HG03469 (cell line): ENCODE results near the gene CNMD.

Experiments
- ATAC-seq: cut with Tn5 transposase; IDR thresholded peaks from one replicate; pipeline ENCODE4 v1.9.1; 2021; ENCODE audit warnings: mild to moderate bottlenecking, moderate library complexity, moderate number of reproducible peaks; ENCODE audit not compliant: unreplicated experiment

Gene CNMD

DNA sequence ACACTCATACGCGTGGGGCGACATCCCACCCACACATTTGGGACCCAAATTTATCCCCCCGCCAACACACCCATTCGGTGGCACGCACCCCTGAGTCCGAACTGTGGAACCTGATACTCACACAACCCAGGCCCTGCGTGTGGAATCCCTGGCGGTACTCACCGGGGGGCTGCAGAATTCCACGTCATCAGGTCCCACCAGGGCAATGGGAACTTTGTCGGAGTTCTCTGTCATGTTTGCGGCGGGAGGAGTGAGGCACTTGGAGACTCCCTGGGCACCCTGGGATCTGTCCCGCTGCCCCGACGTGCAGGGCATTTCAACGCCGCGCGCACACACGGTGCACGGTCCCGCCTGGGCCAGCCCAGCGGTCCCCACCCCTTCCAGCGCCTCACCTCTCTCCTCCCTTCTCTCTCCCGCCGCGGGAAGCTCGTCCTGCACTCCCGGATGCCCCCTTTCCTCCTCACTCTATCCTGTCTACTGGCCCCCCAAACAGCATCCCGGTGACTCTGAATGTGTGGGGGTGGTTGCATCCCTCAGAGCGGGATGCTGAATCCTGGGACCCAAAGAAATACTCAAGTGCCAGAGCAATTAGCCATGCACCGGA, at the start of gene CNMD:
TSS of gene CNMD (minus strand) at position 353 of the 604 bp plus-strand sequence. CDS start at position 234, 119 bp downstream.
- no peak for ATAC-seq

- ATAC-seq = no peak
These were observed 48.4 kb upstream of the CNMD start for GRCh38 chr13:52788011-52788410.

- ATAC-seq = no peak
These were observed 47.6 kb upstream of the CNMD start for GRCh38 chr13:52787235-52787634.

GRCh38 chr13:52786766-52787165, 47.1 kb upstream of the CNMD start:
- ATAC-seq = no peak

DNA sequence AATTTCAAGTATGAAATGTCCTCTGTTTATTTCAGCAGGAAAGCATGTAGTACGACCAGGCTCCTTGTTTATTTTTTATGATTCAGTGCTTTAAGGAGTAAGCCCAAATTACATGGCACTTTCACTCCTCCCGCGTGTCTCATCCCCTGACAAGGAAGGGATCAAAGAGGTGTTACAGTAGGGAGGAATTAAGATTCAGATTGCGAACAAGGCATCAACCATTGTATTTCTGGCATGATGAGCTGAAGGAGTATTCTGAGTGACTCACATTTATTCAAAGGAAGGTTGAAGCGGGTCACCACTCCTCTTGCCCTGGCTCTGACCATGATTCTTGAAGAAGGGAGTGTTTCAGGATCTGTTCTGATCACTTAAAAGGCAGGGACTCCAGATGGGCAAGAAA, 46.1 kb upstream of the CNMD start:
- ATAC-seq = no peak

- no peak for ATAC-seq
These were observed 45.1 kb upstream of the CNMD start for GRCh38 chr13:52784591-52785340.

GRCh38 chr13:52783943-52784342, 44.3 kb upstream of the CNMD start:
- no peak for ATAC-seq

GRCh38 chr13:52782471-52783448, 43.1 kb upstream of the CNMD start:
- no peak for ATAC-seq

- no peak for ATAC-seq
These were observed 41.0 kb upstream of the CNMD start for GRCh38 chr13:52780611-52781010.

GRCh38 chr13:52780092-52780491, 40.5 kb upstream of the CNMD start:
- ATAC-seq = no peak

DNA sequence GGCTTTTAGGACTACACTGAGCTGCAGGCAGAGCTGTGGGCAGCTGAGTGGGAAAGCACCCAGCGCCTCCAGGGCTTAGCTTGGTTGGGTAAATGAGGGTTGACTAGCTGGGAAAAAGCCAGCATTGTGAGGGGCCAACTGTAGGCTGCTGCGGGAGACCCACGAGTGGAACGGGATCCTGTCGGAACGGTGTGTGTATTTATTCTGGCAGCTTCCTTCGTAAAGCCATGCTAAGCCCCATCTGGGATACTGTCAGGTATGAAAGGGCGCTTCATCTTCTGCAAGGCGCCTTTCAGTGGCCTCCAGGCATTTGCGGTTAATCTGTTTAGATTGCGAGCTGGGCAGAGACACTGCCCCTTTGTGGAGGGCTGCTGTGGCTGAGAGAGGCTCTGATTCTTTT, 39.5 kb upstream of the CNMD start:
- ATAC-seq = no peak

DNA sequence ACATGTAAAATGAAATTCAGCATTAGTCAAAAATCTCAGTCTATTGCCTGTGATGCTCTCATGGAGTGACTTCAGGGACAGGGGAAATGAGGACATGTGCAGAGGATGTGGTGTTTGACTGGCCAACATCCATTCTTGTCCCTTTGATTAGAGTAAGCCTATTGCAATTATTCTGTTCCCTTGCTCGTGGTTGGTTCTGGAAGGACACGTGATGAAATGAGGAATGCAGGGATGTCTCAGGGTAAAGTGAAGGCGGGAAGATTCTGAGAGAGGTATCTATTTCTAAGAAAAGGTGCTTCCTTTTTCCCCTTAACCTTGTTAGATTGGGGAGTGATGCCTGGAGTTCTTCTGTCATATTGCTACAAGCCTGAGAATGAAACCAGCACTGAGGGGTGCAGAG, 37.1 kb upstream of the CNMD start:
- ATAC-seq = no peak

DNA sequence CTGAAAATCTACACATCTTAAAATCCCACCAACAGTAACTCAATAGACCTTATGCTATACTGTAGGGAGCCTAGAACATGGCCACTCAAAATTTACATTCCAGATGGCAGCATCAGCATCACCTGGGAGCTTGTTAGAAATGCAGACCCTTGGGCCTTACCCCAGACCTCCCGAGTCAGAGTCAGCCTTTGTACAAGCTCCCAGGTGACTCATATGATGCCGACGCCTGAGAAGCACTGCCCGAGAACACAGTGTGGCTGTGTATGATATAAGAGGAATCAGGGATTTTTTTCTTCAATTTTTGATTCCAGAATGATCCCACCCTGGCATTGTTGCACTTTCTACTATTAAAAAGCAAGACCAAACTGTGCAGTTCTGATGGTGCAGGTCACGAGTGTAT, 35.9 kb upstream of the CNMD start:
- no peak for ATAC-seq

- no peak for ATAC-seq
These were observed 28.4 kb upstream of the CNMD start for GRCh38 chr13:52767949-52768516.

- no peak for ATAC-seq
These were observed 26.2 kb upstream of the CNMD start for GRCh38 chr13:52765611-52766390.

DNA sequence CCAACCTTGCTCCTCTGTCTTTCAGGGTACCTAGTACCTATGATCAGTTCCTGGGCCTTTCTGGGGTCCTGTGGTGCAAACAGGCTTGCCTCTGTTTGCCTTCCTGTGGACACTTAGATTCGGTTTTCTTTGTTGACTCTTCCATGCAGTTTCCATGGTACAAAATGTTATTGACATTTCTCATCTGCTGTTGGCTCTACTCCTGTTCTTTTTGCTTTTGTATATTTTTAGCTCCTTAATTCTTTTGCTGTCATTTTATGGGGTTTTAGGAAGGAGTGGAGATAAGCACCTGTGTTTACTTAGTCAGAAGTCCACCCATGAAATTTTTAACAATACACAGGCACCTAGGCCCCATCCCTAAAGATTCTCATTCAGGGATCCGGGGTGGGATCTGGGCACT, 20.5 kb upstream of the CNMD start:
- ATAC-seq = no peak

DNA sequence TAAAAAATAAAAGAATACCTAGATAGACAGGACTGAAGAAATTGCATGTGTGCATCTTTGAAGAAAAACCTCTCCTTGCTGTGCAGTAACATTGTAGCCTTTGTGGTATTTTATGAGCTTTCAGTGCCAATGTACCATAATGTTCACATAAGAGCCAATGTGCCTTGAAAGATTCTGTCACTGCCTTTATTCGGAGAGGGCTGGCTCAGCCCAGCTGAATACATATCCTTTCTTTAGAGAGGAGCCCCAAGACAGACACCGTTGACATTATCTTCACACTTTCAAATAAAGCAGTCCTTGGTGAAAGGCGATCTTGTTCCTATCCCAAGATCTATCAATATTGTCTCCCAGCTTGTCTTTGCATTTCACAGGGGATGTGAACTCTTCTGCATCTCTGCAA, 18.5 kb upstream of the CNMD start:
- no peak for ATAC-seq

DNA sequence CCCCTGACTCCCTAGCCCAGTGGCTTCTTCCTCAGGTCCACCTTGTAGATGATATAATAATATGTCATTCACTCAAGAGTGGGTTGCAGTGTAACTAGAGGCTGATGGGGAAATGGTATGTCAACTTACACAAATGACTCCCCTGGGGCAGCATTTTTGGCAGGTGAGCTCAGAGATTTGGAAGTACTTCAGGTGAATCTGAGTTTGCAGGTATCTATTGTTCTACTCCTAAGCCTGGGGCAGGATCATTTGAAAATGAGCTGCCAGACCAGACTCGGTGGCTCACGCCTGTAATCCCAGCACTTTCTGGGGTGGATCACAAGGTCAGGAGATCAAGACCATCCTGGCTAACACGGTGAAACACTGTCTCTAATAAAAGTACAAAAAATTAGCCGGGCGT, 11.6 kb upstream of the CNMD start:
- ATAC-seq = no peak

DNA sequence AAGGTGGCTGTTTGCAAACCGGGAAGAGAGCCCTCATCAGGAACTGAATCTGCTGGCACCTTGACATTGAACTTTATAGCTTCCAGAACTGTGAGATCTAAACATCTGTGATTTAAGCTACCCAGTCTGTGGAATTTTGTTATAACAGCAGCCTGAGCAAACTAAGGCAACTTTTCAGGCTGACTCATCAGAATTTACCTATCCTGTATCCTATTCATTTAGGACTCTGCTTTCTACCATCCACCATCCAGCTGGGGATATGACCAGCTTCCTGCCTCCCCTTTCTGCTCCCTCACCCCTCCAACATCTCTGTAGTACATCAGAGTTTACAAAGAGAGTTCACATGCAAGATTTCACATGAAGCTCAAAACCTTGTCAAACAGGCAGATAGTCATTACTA, 11.1 kb upstream of the CNMD start:
- ATAC-seq = no peak

DNA sequence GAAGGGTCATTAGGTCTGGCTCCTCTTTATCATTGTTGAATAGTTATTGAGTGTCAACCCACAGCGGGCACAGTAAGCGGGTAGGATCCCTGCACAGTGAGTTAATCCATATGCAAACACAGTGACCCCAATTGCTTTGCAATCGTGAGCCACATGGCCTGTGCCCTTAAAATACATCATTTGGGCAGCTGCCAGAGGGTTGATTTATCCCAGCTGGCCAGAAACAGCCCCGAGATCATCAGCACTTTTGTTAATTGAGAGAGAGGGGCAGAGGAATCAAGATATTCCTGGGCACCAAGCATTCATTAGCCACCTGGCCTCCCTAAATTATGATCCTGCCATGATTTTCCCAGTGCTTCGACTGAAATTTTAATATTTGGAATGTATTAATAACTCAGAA, 9.8 kb upstream of the CNMD start:
- no peak for ATAC-seq
